ENCODE data around the gene PYHIN1. TPM values are rescaled to one million over a fixed set of nuclear protein-coding genes. Genes with fewer than 3 reads are reported as not detected.

PYHIN1 gene
- total RNA-seq, 1 experiment from 2014 or later: not detected

DNA sequence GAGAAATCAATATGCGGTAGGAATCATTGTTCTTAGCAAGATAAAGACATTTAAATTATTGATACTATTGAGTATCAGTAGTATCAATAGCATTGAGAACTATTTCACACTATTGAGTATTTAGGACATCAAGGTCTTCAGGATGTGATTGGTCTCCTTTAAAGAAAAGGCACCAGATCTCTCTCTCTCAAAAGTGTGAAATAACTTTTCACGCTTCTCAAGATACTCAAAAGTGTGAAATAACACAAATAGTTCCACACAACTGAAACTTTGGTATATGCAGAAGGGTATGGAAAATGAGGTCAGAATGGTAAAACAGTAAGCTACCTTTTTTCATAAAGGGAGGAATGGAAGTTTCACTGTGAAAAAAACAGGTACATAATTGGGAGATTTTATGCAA, 6.7 kb upstream of the PYHIN1 start:
- DNase-seq (ENCODE audit: low read depth, low spot score): no peak
- Histone ChIP-seq H3K79me2 (ENCODE audit: insufficient read depth, low read length) (no peaks in the 10 kb centered on the region), H3K36me3 (ENCODE audit: control insufficient read depth in 1 of 2, insufficient read depth in 2 of 2, low read length in 2 of 2) (no peaks in the 10 kb centered on the region), H4K20me1 (ENCODE audit: insufficient read depth) (no peaks in the 10 kb centered on the region), H3K9ac (ENCODE audit: low read length) (no peak overlapping the region), H3K4me2 (ENCODE audit: low read length) (no peak overlapping the region), H3K9me2 (ENCODE audit: insufficient read depth) (no peaks in the 10 kb centered on the region), H3K9me3 (ENCODE audit: control insufficient read depth in 1 of 2, insufficient read depth in 1 of 2, low read depth in 1 of 2, low read length in 2 of 2) (no peaks in the 10 kb centered on the region), H3K27me3 (ENCODE audit: insufficient read depth, low read length) (no peaks in the 10 kb centered on the region), H2AFZ (ENCODE audit: low read depth, low read length, poor library complexity, severe bottlenecking) (no peak overlapping the region), H3K4me1 (ENCODE audit: control insufficient read depth in 1 of 2, insufficient read depth in 2 of 2, low read length in 2 of 2) (no peaks in the 10 kb centered on the region), H3K4me3 (replicated peaks in 1 of 2; ENCODE audit: low read depth in 1 of 2, low read length in 2 of 2) (no peak overlapping the region), H3K27ac (ENCODE audit: low read depth, low read length) (no peak overlapping the region)
- no peak for TF ChIP-seq ZFX (IDR thresholded peaks at IDR 0.05)
- TF ChIP-seq SIN3A (IDR thresholded peaks at IDR 0.05; ENCODE audit: low read depth): no peak
- TF ChIP-seq EGR1 (IDR thresholded peaks at IDR 0.05; ENCODE audit: low read depth): no peak
- TF ChIP-seq ATF3 (IDR thresholded peaks at IDR 0.05): no peak
- TF ChIP-seq JUND (IDR thresholded peaks at IDR 0.05): no peak
- TF ChIP-seq POLR2A (IDR thresholded peaks at IDR 0.05; ENCODE audit: borderline replicate concordance, extremely low read depth, insufficient read depth, insufficient read length): no peak
- no peak for TF ChIP-seq FOSL1 (IDR thresholded peaks at IDR 0.05; ENCODE audit: low read depth)
- no peak for TF ChIP-seq EZH2phosphoT487 (IDR thresholded peaks at IDR 0.05; ENCODE audit: borderline replicate concordance)
- no peak for TF ChIP-seq SRF (IDR thresholded peaks at IDR 0.05; ENCODE audit: low read depth)
- TF ChIP-seq ZNF274 (IDR thresholded peaks at IDR 0.05; ENCODE audit: low read depth, low read length): no peak
- ChIA-PET POLR2A (no interaction called here), RAD21 (ENCODE audit: low non-redundant PET in 1 of 2, low total read pairs in 2 of 2, uncharacterized antibody in 2 of 2, unreplicated experiment in 2 of 2) (no interaction called here), CTCF (no interaction called here)
- intact Hi-C loops (cut with micrococcal nuclease): no loop called here
- no TSS peak for BruUV-seq (replicated peaks)
- no peak for ATAC-seq

- DNase-seq (ENCODE audit: low read depth, low spot score) (no peak), ATAC-seq (no peak)
- Histone ChIP-seq H3K9me3 (ENCODE audit: control insufficient read depth in 1 of 2, insufficient read depth in 1 of 2, low read depth in 1 of 2, low read length in 2 of 2) (peaks cover 0 to 4% of the 10 kb centered on the region in 2 experiments; a peak in 1 of 4 replicates), H2AFZ (ENCODE audit: low read depth, low read length, poor library complexity, severe bottlenecking) (no peak overlapping the region), H3K36me3 (ENCODE audit: control insufficient read depth in 1 of 2, insufficient read depth in 2 of 2, low read length in 2 of 2) (no peaks in the 10 kb centered on the region), H3K79me2 (ENCODE audit: insufficient read depth, low read length) (no peaks in the 10 kb centered on the region), H4K20me1 (ENCODE audit: insufficient read depth) (no peaks in the 10 kb centered on the region), H3K27me3 (ENCODE audit: insufficient read depth, low read length) (no peaks in the 10 kb centered on the region), H3K4me3 (replicated peaks in 1 of 2; ENCODE audit: low read depth in 1 of 2, low read length in 2 of 2) (no peak overlapping the region), H3K9me2 (ENCODE audit: insufficient read depth) (no peaks in the 10 kb centered on the region), H3K27ac (ENCODE audit: low read depth, low read length) (no peak overlapping the region), H3K4me2 (ENCODE audit: low read length) (no peak overlapping the region), H3K9ac (ENCODE audit: low read length) (no peak overlapping the region), H3K4me1 (ENCODE audit: control insufficient read depth in 1 of 2, insufficient read depth in 2 of 2, low read length in 2 of 2) (no peaks in the 10 kb centered on the region)
- no TSS peak for BruUV-seq (replicated peaks)
- CTCF ChIA-PET: no interaction called here
- no peak for TF ChIP-seq ZNF274 (IDR thresholded peaks at IDR 0.05; ENCODE audit: low read depth, low read length)
- TF ChIP-seq, protein P1, sequence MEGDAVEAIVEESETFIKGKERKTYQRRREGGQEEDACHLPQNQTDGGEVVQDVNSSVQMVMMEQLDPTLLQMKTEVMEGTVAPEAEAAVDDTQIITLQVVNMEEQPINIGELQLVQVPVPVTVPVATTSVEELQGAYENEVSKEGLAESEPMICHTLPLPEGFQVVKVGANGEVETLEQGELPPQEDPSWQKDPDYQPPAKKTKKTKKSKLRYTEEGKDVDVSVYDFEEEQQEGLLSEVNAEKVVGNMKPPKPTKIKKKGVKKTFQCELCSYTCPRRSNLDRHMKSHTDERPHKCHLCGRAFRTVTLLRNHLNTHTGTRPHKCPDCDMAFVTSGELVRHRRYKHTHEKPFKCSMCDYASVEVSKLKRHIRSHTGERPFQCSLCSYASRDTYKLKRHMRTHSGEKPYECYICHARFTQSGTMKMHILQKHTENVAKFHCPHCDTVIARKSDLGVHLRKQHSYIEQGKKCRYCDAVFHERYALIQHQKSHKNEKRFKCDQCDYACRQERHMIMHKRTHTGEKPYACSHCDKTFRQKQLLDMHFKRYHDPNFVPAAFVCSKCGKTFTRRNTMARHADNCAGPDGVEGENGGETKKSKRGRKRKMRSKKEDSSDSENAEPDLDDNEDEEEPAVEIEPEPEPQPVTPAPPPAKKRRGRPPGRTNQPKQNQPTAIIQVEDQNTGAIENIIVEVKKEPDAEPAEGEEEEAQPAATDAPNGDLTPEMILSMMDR (IDR thresholded peaks at IDR 0.05 in 2 of 3, conservative IDR thresholded peaks at IDR 0.05 in 1 of 3; ENCODE audit: borderline replicate concordance in 1 of 3, insufficient read depth in 1 of 3, low read depth in 2 of 3, low read length in 2 of 3): no peak
- no peak for TF ChIP-seq FOSL1 (IDR thresholded peaks at IDR 0.05; ENCODE audit: low read depth)
- TF ChIP-seq RAD21 (IDR thresholded peaks at IDR 0.05; ENCODE audit: low read depth): no peak
- TF ChIP-seq EZH2 (IDR thresholded peaks at IDR 0.05): no peak
- TF ChIP-seq ELF1 (IDR thresholded peaks at IDR 0.05; ENCODE audit: borderline replicate concordance, low read depth): no peak
- TF ChIP-seq CEBPB (IDR thresholded peaks at IDR 0.05; ENCODE audit: low read depth): no peak
- TF ChIP-seq POLR2AphosphoS5 (IDR thresholded peaks at IDR 0.05; ENCODE audit: low read depth, low read length): no peak
- TF ChIP-seq JUND (IDR thresholded peaks at IDR 0.05): no peak
- no peak for TF ChIP-seq TCF7L2 (IDR thresholded peaks at IDR 0.05; ENCODE audit: borderline replicate concordance, extremely low read depth, insufficient read depth, insufficient read length)
- TF ChIP-seq CBX3 (IDR thresholded peaks at IDR 0.05; ENCODE audit: low read depth): no peak
- no peak for TF ChIP-seq POLR2A (IDR thresholded peaks at IDR 0.05; ENCODE audit: borderline replicate concordance, extremely low read depth, insufficient read depth, insufficient read length)
- no peak for TF ChIP-seq SP1 (IDR thresholded peaks at IDR 0.05; ENCODE audit: low read depth)
- no peak for TF ChIP-seq SRF (IDR thresholded peaks at IDR 0.05; ENCODE audit: low read depth)
- RAD21 ChIA-PET (ENCODE audit: low non-redundant PET in 1 of 2, low total read pairs in 2 of 2, uncharacterized antibody in 2 of 2, unreplicated experiment in 2 of 2): no interaction called here
- intact Hi-C loops (cut with micrococcal nuclease): no loop called here
- POLR2A ChIA-PET: no interaction called here
These were observed 848 bp upstream of the PYHIN1 start for GRCh38 chr1:158930504-158930903.
